Fibroblast of the aortic adventitia (primary cell): ENCODE measurements around the gene IQSEC3. TPM values are rescaled to one million over a fixed set of nuclear protein-coding genes. Genes with fewer than 3 reads are reported as not detected.
"Not testable (repeated sequence)": the region's sequence is repeated elsewhere in the genome, so short reads cannot be mapped to it uniquely, and the experiment has no call there.

Source experiments
- DNase-seq: peaks from one replicate; pipeline ENCODE4 v3.0.0-alpha.2; 2010; ENCODE audit warnings: low read depth
- H3K4me3 ChIP-seq: 2 replicates; pipeline ENCODE4 v1.5.1; 2011; ENCODE audit warnings: low read depth, mild to moderate bottlenecking, control low read depth, low read length, moderate library complexity
- CTCF ChIP-seq: IDR thresholded peaks from 2 replicates; pipeline ENCODE4 v1.5.1; 2011; ENCODE audit warnings: mild to moderate bottlenecking, low read length, control low read depth, inconsistent platforms; ENCODE audit not compliant: insufficient read depth
- total RNA-seq: library from RNA; depleted of rRNA; stranded (reverse); fragments of >200 nt; gene quantifications from 2 replicates; pipeline ENCODE4 v1.2.3, GENCODE V29; 2012; ENCODE audit warnings: low replicate concordance

The IQSEC3 gene
- total RNA-seq, 1 donor = not detected

- not testable (repeated sequence) for DNase-seq, H3K4me3 ChIP-seq
Observed at GRCh38 chr12:77769-78383, 11.3 kb downstream of the IQSEC3 start.

GRCh38 chr12:78981-79380, 12.4 kb downstream of the IQSEC3 start:
- no peak for DNase-seq
- no peak overlapping the region for H3K4me3 ChIP-seq
- TF ChIP-seq CTCF = no peak

GRCh38 chr12:80681-81190, 14.2 kb downstream of the IQSEC3 start:
- DNase-seq = no peak
- no peak for TF ChIP-seq CTCF
- H3K4me3 ChIP-seq = no peak overlapping the region

- no peak overlapping the region for H3K4me3 ChIP-seq
- no peak for TF ChIP-seq CTCF
- no peak for DNase-seq
Observed at GRCh38 chr12:82740-83139, 16.2 kb downstream of the IQSEC3 start.

- TF ChIP-seq CTCF = no peak
- no peak for DNase-seq
- no peak overlapping the region for H3K4me3 ChIP-seq
Observed at GRCh38 chr12:84056-84455, 17.5 kb downstream of the IQSEC3 start.

- DNase-seq = no peak
- no peak overlapping the region for H3K4me3 ChIP-seq
- no peak for TF ChIP-seq CTCF
Observed at GRCh38 chr12:85191-85666, 18.7 kb downstream of the IQSEC3 start.

- no peak for TF ChIP-seq CTCF
- no peak for DNase-seq
- no peak overlapping the region for H3K4me3 ChIP-seq
Observed at GRCh38 chr12:87315-87714, 20.7 kb downstream of the IQSEC3 start.
